Right kidney (tissue), 1 donor: ENCODE results near the gene MIA.
"Not testable (repeated sequence)": the region's sequence is repeated elsewhere in the genome, so short reads cannot be mapped to it uniquely, and the experiment has no call there.

Experiments
- DNase-seq: peaks from one replicate; pipeline ENCODE4 v3.0.0-alpha.2; 2016

Gene MIA

GRCh38 chr19:40750058-40750873 is 25.1 kb upstream of the MIA start, which contains the start of gene ACTMAP:
Gene ACTMAP, minus strand, starts transcription at chr19:40750477. Its CDS starts 674 bp downstream, at chr19:40749803.
- DNase-seq, result no peak

GRCh38 chr19:40750874-40751537 is 24.3 kb upstream of the MIA start, which contains the start of gene SNRPA:
Gene SNRPA, plus strand, starts transcription at chr19:40751203. Its CDS starts 206 bp downstream, at chr19:40751409.
- peak; percentile 100 for DNase-seq

- no peak for DNase-seq
Measured at GRCh38 chr19:40752257-40752781, 23.0 kb upstream of the MIA start.

GRCh38 chr19:40754611-40755247 is 20.6 kb upstream of the MIA start:
- no peak for DNase-seq

GRCh38 chr19:40755248-40755624 is 20.1 kb upstream of the MIA start:
- DNase-seq, result no peak

- no peak for DNase-seq
Measured at GRCh38 chr19:40755791-40756190, 19.5 kb upstream of the MIA start.

GRCh38 chr19:40756502-40757110 is 18.7 kb upstream of the MIA start:
- DNase-seq, result no peak

GRCh38 chr19:40758491-40758890 is 16.8 kb upstream of the MIA start:
- DNase-seq, result no peak

GRCh38 chr19:40759352-40759751 is 16.0 kb upstream of the MIA start:
- DNase-seq, result no peak

- no peak for DNase-seq
Measured at GRCh38 chr19:40762754-40763470, 12.4 kb upstream of the MIA start.

- no peak for DNase-seq
Measured at GRCh38 chr19:40763526-40763925, 11.8 kb upstream of the MIA start.

GRCh38 chr19:40763963-40764362 is 11.4 kb upstream of the MIA start:
- DNase-seq, result no peak

- DNase-seq, result not testable (repeated sequence)
Measured at GRCh38 chr19:40766385-40766784, 8.9 kb upstream of the MIA start.

- DNase-seq, result no peak
Measured at GRCh38 chr19:40768869-40769268, 6.5 kb upstream of the MIA start.

GRCh38 chr19:40771101-40771862 is 4.0 kb upstream of the MIA start:
- DNase-seq, result not testable (repeated sequence)

- no peak for DNase-seq
Measured at GRCh38 chr19:40775632-40776022, 306 bp downstream of the MIA start.

- DNase-seq, result no peak
Measured at GRCh38 chr19:40776364-40776763, 1.0 kb downstream of the MIA start.

GRCh38 chr19:40776932-40777644 is 1.8 kb downstream of the MIA start:
- no peak for DNase-seq

GRCh38 chr19:40777645-40777936 is 2.3 kb downstream of the MIA start:
- no peak for DNase-seq

- peak; percentile 100 for DNase-seq
Measured at GRCh38 chr19:40777937-40778705, 2.8 kb downstream of the MIA start, which contains the start of gene RAB4B. Gene RAB4B, plus strand, starts transcription at chr19:40778247. Its CDS starts 129 bp downstream, at chr19:40778376.
